HepG2 (cell line): ENCODE measurements around the gene DSTN. TPM values are rescaled to one million over a fixed set of nuclear protein-coding genes. Genes with fewer than 3 reads are reported as not detected.

Experiments used
- ATF1 ChIP-seq: IDR thresholded peaks from 2 replicates; pipeline ENCODE4 v1.6.1; 2016; ENCODE audit warnings: mild to moderate bottlenecking, control low read depth
- CSRNP1 ChIP-seq: sonication (generic); formaldehyde crosslinking; IDR thresholded peaks from 2 replicates; pipeline ENCODE4 v1.8.1; 2023; ENCODE audit warnings: mild to moderate bottlenecking, missing genetic modification reagents
- ELF4 ChIP-seq: sonication (generic); formaldehyde crosslinking; IDR thresholded peaks from 2 replicates; pipeline ENCODE4 v1.5.0; 2020; ENCODE audit warnings: missing genetic modification reagents, mild to moderate bottlenecking, moderate library complexity, borderline replicate concordance
- JARID2 ChIP-seq: sonication (generic); formaldehyde crosslinking; IDR thresholded peaks from 2 replicates; pipeline ENCODE4 v1.8.1; 2023; ENCODE audit warnings: missing genetic modification reagents, inconsistent platforms; ENCODE audit not compliant: insufficient replicate concordance
- KLF15 ChIP-seq: sonication (generic); formaldehyde crosslinking; IDR thresholded peaks from 2 replicates; pipeline ENCODE4 v1.8.1; 2023; ENCODE audit warnings: borderline replicate concordance, mild to moderate bottlenecking, inconsistent platforms, missing genetic modification reagents, mixed read lengths
- MYC ChIP-seq: sonication (generic); formaldehyde crosslinking; IDR thresholded peaks from 2 replicates; pipeline ENCODE4 v1.9.0; 2021; ENCODE audit warnings: missing genetic modification reagents, borderline replicate concordance
- NCOA2 ChIP-seq: sonication (generic); formaldehyde crosslinking; IDR thresholded peaks from 2 replicates; pipeline ENCODE4 v1.8.0; 2022; ENCODE audit warnings: inconsistent platforms
- NPAS2 ChIP-seq: sonication (generic); formaldehyde crosslinking; IDR thresholded peaks from 2 replicates; pipeline ENCODE4 v1.8.0; 2022; ENCODE audit warnings: mild to moderate bottlenecking, missing genetic modification reagents, borderline replicate concordance
- NR1H2 ChIP-seq: sonication (generic); formaldehyde crosslinking; IDR thresholded peaks from 2 replicates; pipeline ENCODE4 v1.8.1; 2022; ENCODE audit warnings: low read depth, missing genetic modification reagents, borderline replicate concordance
- SMAD3 ChIP-seq: sonication (generic); formaldehyde crosslinking; IDR thresholded peaks from 2 replicates; pipeline ENCODE4 v1.4.0; 2020; ENCODE audit warnings: missing genetic modification reagents
- SRSF1 ChIP-seq: fragments of 200-400 bp; formaldehyde crosslinking; optimal IDR thresholded peaks from 2 replicates; pipeline ENCODE3; 2017; ENCODE audit warnings: mild to moderate bottlenecking, low read depth, low read length, moderate library complexity
- THRA ChIP-seq: sonication (generic); formaldehyde crosslinking; IDR thresholded peaks from 2 replicates; pipeline ENCODE4 v1.4.0; 2020; ENCODE audit warnings: missing genetic modification reagents, borderline replicate concordance
- TOPORS ChIP-seq: sonication (generic); formaldehyde crosslinking; IDR thresholded peaks from 2 replicates; pipeline ENCODE4 v1.8.0; 2023; ENCODE audit warnings: mild to moderate bottlenecking, missing genetic modification reagents
- ZBTB42 ChIP-seq: sonication (generic); formaldehyde crosslinking; IDR thresholded peaks from 2 replicates; pipeline ENCODE4 v1.5.0; 2020; ENCODE audit warnings: mild to moderate bottlenecking, missing genetic modification reagents
- ZBTB7A ChIP-seq: sonication (generic); formaldehyde crosslinking; IDR thresholded peaks from 2 replicates; pipeline ENCODE4 v1.8.0; 2022; ENCODE audit warnings: mild to moderate bottlenecking, missing genetic modification reagents
- ZNF251 ChIP-seq: sonication (generic); formaldehyde crosslinking; IDR thresholded peaks from 2 replicates; pipeline ENCODE4 v1.9.0; 2021; ENCODE audit warnings: mild to moderate bottlenecking, missing genetic modification reagents
- ZNF343 ChIP-seq: sonication (generic); formaldehyde crosslinking; IDR thresholded peaks from 2 replicates; pipeline ENCODE4 v1.4.0; 2020; ENCODE audit warnings: mild to moderate bottlenecking, missing genetic modification reagents
- ZNF350 ChIP-seq: sonication (generic); formaldehyde crosslinking; IDR thresholded peaks from 2 replicates; pipeline ENCODE4 v1.4.0; 2020; ENCODE audit warnings: mild to moderate bottlenecking, low read depth, missing genetic modification reagents, borderline replicate concordance
- ZNF570 ChIP-seq: sonication (generic); formaldehyde crosslinking; IDR thresholded peaks from 2 replicates; pipeline ENCODE4 v1.4.0; 2020; ENCODE audit warnings: mild to moderate bottlenecking, missing genetic modification reagents, borderline replicate concordance
- ZNF589 ChIP-seq: sonication (generic); formaldehyde crosslinking; conservative IDR thresholded peaks from 2 replicates; pipeline ENCODE4 v1.8.0; 2022; ENCODE audit warnings: mild to moderate bottlenecking, moderate library complexity, missing genetic modification reagents
- ZNF670 ChIP-seq: sonication (generic); formaldehyde crosslinking; IDR thresholded peaks from 2 replicates; pipeline ENCODE4 v1.8.0; 2022; ENCODE audit warnings: mild to moderate bottlenecking, missing genetic modification reagents, borderline replicate concordance
- ZNF746 ChIP-seq: sonication (generic); formaldehyde crosslinking; IDR thresholded peaks from 2 replicates; pipeline ENCODE4 v1.8.0; 2022; ENCODE audit warnings: mild to moderate bottlenecking, missing genetic modification reagents
- ZNF816 ChIP-seq: sonication (generic); formaldehyde crosslinking; IDR thresholded peaks from 2 replicates; pipeline ENCODE4 v1.8.0; 2022; ENCODE audit warnings: missing genetic modification reagents, mild to moderate bottlenecking, borderline replicate concordance
- ZNF879 ChIP-seq: sonication (generic); formaldehyde crosslinking; IDR thresholded peaks from 2 replicates; pipeline ENCODE4 v1.8.1; 2023; ENCODE audit warnings: missing genetic modification reagents
- polyA plus RNA-seq, 8 experiments: library from polyadenylated mRNA; depleted of rRNA in 3 of 8; stranded (reverse) in 7 of 8; unstranded in 1 of 8; fragments of >200 nt; fragmentation: Illumina TruSeq in 4 of 8; extraction: Trizol in 4 of 8; gene quantifications; 2 replicates each; pipeline versions ENCODE4 v1.2.1 to v1.2.3, GENCODE V29; 2011 to 2016; ENCODE audit warnings: low read depth in 4 of 8, missing spikeins in 1 of 8, mixed read lengths in 1 of 8; ENCODE audit not compliant: insufficient read depth in 1 of 8
- total RNA-seq, 5 experiments: library from RNA; depleted of rRNA; stranded (reverse); fragments of >200 nt; fragmentation: Illumina TruSeq; extraction: Trizol; gene quantifications; 2 replicates each; pipeline ENCODE4 v1.2.3, GENCODE V29; 2016; ENCODE audit warnings: low read depth in 1 of 5

DSTN gene
- total and polyA plus RNA-seq, 2 of the 13 experiments (the other 11 are each of a cell fraction or from before 2014, with no cell fraction given) = 27.6 to 106 TPM

- TF ChIP-seq THRA (CRISPR knock-in tag) (peak; percentile 24; the same call in 1 of the 2 replicates), NPAS2 (CRISPR knock-in tag) (no peak), TOPORS (CRISPR knock-in tag) (0 out of 2 replicates have a peak, but pooled peaks have one; percentile 8), ZNF589 (no peak), ZNF670 (no peak), ZNF251 (no peak), MYC (CRISPR knock-in tag) (0 out of 2 replicates have a peak, but pooled peaks have one; percentile 1), SMAD3 (no peak), SRSF1 (no peak), ZBTB42 (no peak), ZNF350 (CRISPR knock-in tag) (peak; percentile 24; the same call in 1 of the 2 replicates), ZNF570 (no peak), ZNF879 (CRISPR knock-in tag) (no peak), NCOA2 (CRISPR knock-in tag) (peak; percentile 49), ZNF746 (CRISPR knock-in tag) (no peak), JARID2 (CRISPR knock-in tag) (no peak), CSRNP1 (no peak), ZNF816 (CRISPR knock-in tag) (no peak), ZBTB7A (no peak), NR1H2 (CRISPR knock-in tag) (no peak), ZNF343 (CRISPR knock-in tag) (no peak), ATF1 (CRISPR knock-in tag) (no peak), ELF4 (no peak), KLF15 (CRISPR knock-in tag) (no peak)
Measured at GRCh38 chr20:17646209-17646960, 76.5 kb downstream of the DSTN start (continued).
